NAMALWA (cell line): ENCODE measurements around the gene DGKD.
"Not testable (repeated sequence)": the region's sequence is repeated elsewhere in the genome, so short reads cannot be mapped to it uniquely, and the experiment has no call there.

Experiments used
- DNase-seq: peaks from one replicate; pipeline ENCODE4 v3.0.0-alpha.2; 2015; ENCODE audit warnings: low spot score

DGKD gene

GRCh38 chr2:233353769-233354499, at the start of gene DGKD:
TSS of gene DGKD (plus strand) at chr2:233354494. CDS start at chr2:233354519, 25 bp downstream.
- peak; percentile 83 for DNase-seq

GRCh38 chr2:233307565-233307964, 46.7 kb upstream of the DGKD start, which contains the start of gene SAG:
TSS of gene SAG (plus strand) at chr2:233307816. CDS start at chr2:233309190, 1,374 bp downstream.
- no peak for DNase-seq

GRCh38 chr2:233311241-233311926, 42.9 kb upstream of the DGKD start:
- DNase-seq, result no peak

- DNase-seq, result no peak
Observed at GRCh38 chr2:233312874-233313273, 41.4 kb upstream of the DGKD start.

GRCh38 chr2:233314180-233314925, 39.9 kb upstream of the DGKD start:
- no peak for DNase-seq

- DNase-seq, result no peak
Observed at GRCh38 chr2:233317196-233317943, 36.9 kb upstream of the DGKD start.

- no peak for DNase-seq
Observed at GRCh38 chr2:233319256-233319655, 35.0 kb upstream of the DGKD start.

GRCh38 chr2:233320470-233320869, 33.8 kb upstream of the DGKD start:
- no peak for DNase-seq

GRCh38 chr2:233321166-233321565, 33.1 kb upstream of the DGKD start:
- DNase-seq, result no peak

- DNase-seq, result no peak
Observed at GRCh38 chr2:233323851-233324250, 30.4 kb upstream of the DGKD start.

GRCh38 chr2:233325256-233325655, 29.0 kb upstream of the DGKD start:
- no peak for DNase-seq

- no peak for DNase-seq
Observed at GRCh38 chr2:233325814-233326213, 28.5 kb upstream of the DGKD start.

GRCh38 chr2:233326500-233326899, 27.8 kb upstream of the DGKD start:
- no peak for DNase-seq

GRCh38 chr2:233328922-233329321, 25.4 kb upstream of the DGKD start:
- no peak for DNase-seq

- DNase-seq, result no peak
Observed at GRCh38 chr2:233329489-233330135, 24.7 kb upstream of the DGKD start.

- DNase-seq, result peak; percentile 86
Observed at GRCh38 chr2:233331536-233331935, 22.8 kb upstream of the DGKD start.

- DNase-seq, result no peak
Observed at GRCh38 chr2:233332125-233332524, 22.2 kb upstream of the DGKD start.

GRCh38 chr2:233334915-233335314, 19.4 kb upstream of the DGKD start:
- DNase-seq, result no peak

- DNase-seq, result not testable (repeated sequence)
Observed at GRCh38 chr2:233336091-233336490, 18.2 kb upstream of the DGKD start.

- no peak for DNase-seq
Observed at GRCh38 chr2:233336541-233336940, 17.8 kb upstream of the DGKD start.

GRCh38 chr2:233338046-233338445, 16.2 kb upstream of the DGKD start:
- DNase-seq, result no peak
